GM12878 (cell line): ENCODE results near the gene CBARP. TPM values are rescaled to one million over a fixed set of nuclear protein-coding genes. Genes with fewer than 3 reads are reported as not detected.

Experiments used
- ATAC-seq: fragments of 200-7000 bp; cut with Tn5 transposase; 3 replicates; pipeline ENCODE4 v1.9.1; 2020; ENCODE audit warnings: mild to moderate bottlenecking, moderate library complexity
- BruUV-seq: library from RNA; stranded (reverse); fragments of 400-500 nt; replicated peaks from 2 replicates; lab custom pipeline; 2021; lab: Mats Ljungman, UMichigan
- CTCF ChIA-PET: fragments of 300-600 bp; sonication (Branson Sonifier 250); formaldehyde crosslinking; extraction: SDS; loops from one replicate; lab custom pipeline; 2021; ENCODE audit warnings: inconsistent platforms; lab: Yijun Ruan, JAX
- POLR2A ChIA-PET: fragments of 350-600 bp; formaldehyde crosslinking; extraction: SDS; loops from one replicate; lab custom pipeline; 2021; ENCODE audit warnings: inconsistent platforms; lab: Charles Lee
- RAD21 ChIA-PET: fragments of 300-600 bp; sonication (Branson Sonifier 250); formaldehyde crosslinking; loops from one replicate; lab custom pipeline; 2023; ENCODE audit warnings: antibody characterized with exemption; ENCODE audit not compliant: unreplicated experiment; lab: Charles Lee
- SMC1A ChIA-PET: fragments of 300-600 bp; sonication (Branson Sonifier 250); formaldehyde crosslinking; loops from one replicate; lab custom pipeline; 2023; ENCODE audit not compliant: unreplicated experiment, uncharacterized antibody; lab: Charles Lee
- DNase-seq: peaks from one replicate; pipeline ENCODE4 v3.0.0-alpha.2; 2011; ENCODE audit warnings: low read depth, low spot score
- FAIRE-seq: peaks from 3 replicates; lab custom pipeline; 2011; peaks lifted over from hg19 to GRCh38; lab: Jason Lieb, UNC
- H2AFZ ChIP-seq: 2 replicates; pipeline ENCODE4 v1.6.0; 2011; ENCODE audit warnings: low read depth, low read length, control low read depth; ENCODE audit not compliant: control insufficient read depth
- H3K27ac ChIP-seq: 2 replicates; pipeline ENCODE4 v1.5.1; 2011; ENCODE audit warnings: control low read depth; ENCODE audit not compliant: control insufficient read depth, insufficient read depth
- H3K27me3 ChIP-seq, 2 experiments: replicated peaks in 1 of 2; 2 replicates each; pipeline versions ENCODE4 v1.6.0 to v1.6.1; 2011; ENCODE audit warnings: low read length in 1 of 2; ENCODE audit not compliant: control insufficient read depth in 2 of 2, insufficient read depth in 2 of 2
- H3K36me3 ChIP-seq, 2 experiments: 2 replicates each; pipeline ENCODE4 v1.5.1; 2011; ENCODE audit warnings: low read length in 1 of 2; ENCODE audit not compliant: control insufficient read depth in 2 of 2, insufficient read depth in 2 of 2
- H3K4me1 ChIP-seq: 2 replicates; pipeline ENCODE4 v1.6.1; 2011; ENCODE audit warnings: mild to moderate bottlenecking, low read length, moderate library complexity, mixed read lengths; ENCODE audit not compliant: control insufficient read depth, insufficient read depth
- H3K4me2 ChIP-seq: 2 replicates; pipeline ENCODE4 v1.6.0; 2011; ENCODE audit warnings: control low read depth; ENCODE audit not compliant: control insufficient read depth, insufficient read depth
- H3K4me3 ChIP-seq: fragments of 200-600 bp; sonication (generic); 2 replicates; pipeline ENCODE4 v1.5.1; 2016
- H3K79me2 ChIP-seq: 2 replicates; pipeline ENCODE4 v1.6.0; 2011; ENCODE audit warnings: low read length; ENCODE audit not compliant: control insufficient read depth, insufficient read depth
- H3K9ac ChIP-seq: 2 replicates; pipeline ENCODE4 v1.8.0; 2011; ENCODE audit warnings: low read length, control low read depth, mixed read lengths; ENCODE audit not compliant: control insufficient read depth, insufficient read depth
- H3K9me3 ChIP-seq: replicated peaks from 3 replicates; pipeline ENCODE4 v1.5.1; 2011; ENCODE audit warnings: mild to moderate bottlenecking, low read length; ENCODE audit not compliant: control insufficient read depth, insufficient read depth
- H4K20me1 ChIP-seq: 2 replicates; pipeline ENCODE4 v1.6.0; 2011; ENCODE audit not compliant: control insufficient read depth, insufficient read depth
- ATF7 ChIP-seq: fragments of 450-650 bp; IDR thresholded peaks from 2 replicates; pipeline ENCODE4 v1.6.1; 2016; ENCODE audit warnings: low read depth, mild to moderate bottlenecking
- BACH1 ChIP-seq: fragments of 450-650 bp; IDR thresholded peaks from 2 replicates; pipeline ENCODE4 v1.6.1; 2017; ENCODE audit warnings: mild to moderate bottlenecking, borderline replicate concordance
- LARP7 ChIP-seq: fragments of 450-650 bp; IDR thresholded peaks from 2 replicates; pipeline ENCODE4 v1.6.1; 2017; ENCODE audit warnings: mild to moderate bottlenecking
- MYB ChIP-seq: fragments of 150-350 bp; IDR thresholded peaks from 2 replicates; pipeline ENCODE4 v1.6.1; 2014; ENCODE audit warnings: mild to moderate bottlenecking, low read depth, low read length, borderline replicate concordance
- NFYA ChIP-seq: IDR thresholded peaks from 2 replicates; pipeline ENCODE4 v1.6.1; 2011; ENCODE audit warnings: low read depth, mild to moderate bottlenecking, low read length, improper control_type of control experiment, borderline replicate concordance
- POLR2AphosphoS5 ChIP-seq: IDR thresholded peaks from 2 replicates; pipeline ENCODE4 v1.6.1; 2011; ENCODE audit warnings: mild to moderate bottlenecking, low read length, inconsistent platforms
- SMARCA5 ChIP-seq: fragments of 450-650 bp; IDR thresholded peaks from 2 replicates; pipeline ENCODE4 v1.6.1; 2017; ENCODE audit warnings: mild to moderate bottlenecking
- STAT1 ChIP-seq: fragments of 450-650 bp; conservative IDR thresholded peaks from 2 replicates; pipeline ENCODE4 v1.6.1; 2014; ENCODE audit warnings: antibody characterized with exemption, mild to moderate bottlenecking
- ZBTB11 ChIP-seq: fragments of 450-650 bp; formaldehyde crosslinking; IDR thresholded peaks from 2 replicates; pipeline ENCODE4 v1.5.0; 2022; ENCODE audit warnings: mild to moderate bottlenecking, missing genetic modification characterization
- ZNF207 ChIP-seq: fragments of 450-650 bp; IDR thresholded peaks from 2 replicates; pipeline ENCODE4 v1.6.1; 2014; ENCODE audit warnings: antibody characterized with exemption, mild to moderate bottlenecking, borderline replicate concordance
- ZNF384 ChIP-seq: IDR thresholded peaks from 2 replicates; pipeline ENCODE4 v1.6.1; 2012; ENCODE audit warnings: low read depth, mild to moderate bottlenecking, low read length, improper control_type of control experiment, borderline replicate concordance
- ZNF687 ChIP-seq: fragments of 450-650 bp; IDR thresholded peaks from 2 replicates; pipeline ENCODE4 v1.6.1; 2017; ENCODE audit warnings: mild to moderate bottlenecking, moderate library complexity
- WGBS: methylation state at CpG from one replicate; pipeline ENCODE4 v1.1.6; 2016; ENCODE audit warnings: low lambda C conversion rate; ENCODE audit not compliant: insufficient replicate concordance, insufficient coverage; ENCODE audit errors: missing lambda C conversion rate; 5-methylcytosine and 5-hydroxymethylcytosine counted together
- in situ Hi-C: fragments of 300-500 bp; cut with MboI; formaldehyde crosslinking; loops from 9 replicates; pipeline ENCODE4 v1.14.3; 2018; ENCODE audit warnings: mixed read lengths
- intact Hi-C: fragments of 100-400 bp; cut with micrococcal nuclease; formaldehyde crosslinking; loops from one replicate; pipeline ENCODE4 v1.14.2; 2022; ENCODE audit not compliant: unreplicated experiment
- polyA plus RNA-seq, 11 experiments: library from polyadenylated mRNA; depleted of rRNA in 4 of 11; unstranded in 6 of 11; stranded (reverse) in 5 of 11; fragments of >200 nt; fragmentation: Nextera tagmentation in 4 of 11; fragmentation: Illumina TruSeq in 1 of 11; extraction: Ambion mirVana in 4 of 11; extraction: Trizol in 1 of 11; gene quantifications; 1 replicate in 1 of 11; 2 replicates in 10 of 11; pipeline versions ENCODE4 v1.2.1 to v1.2.3, GENCODE V29; 2011 to 2016; ENCODE audit warnings: inconsistent platforms in 2 of 11, missing spikeins in 2 of 11, low read depth in 1 of 11
- total RNA-seq, 4 experiments: library from RNA; depleted of rRNA in 3 of 4; stranded (reverse); fragments of >200 nt in 3 of 4; fragmentation: Illumina TruSeq in 1 of 4; extraction: Trizol in 1 of 4; gene quantifications; 2 replicates each; pipeline versions ENCODE4 v1.2.1 to v1.2.3, GENCODE V29; 2013 to 2021

CBARP gene
- total and polyA plus RNA-seq, 10 of the 15 experiments (the other 5 are each of a cell fraction or from before 2014, with no cell fraction given), result 0.04 to 0.59 (median 0.18) TPM; not detected in 3

- ChIA-PET CTCF (no interaction called here), RAD21 (interaction anchor here (1.0 kb wide), 1 partner anchor 16 kb away, joined by 3 read pairs; no protein-coding TSS in a partner anchor), POLR2A (interaction anchor here (1.0 to 2.2 kb wide), 2 partner anchors 12 to 16 kb away, joined by 8 read pairs; no protein-coding TSS in a partner anchor), SMC1A (no interaction called here)
- no peak overlapping the region for H2AFZ ChIP-seq
- H4K20me1 ChIP-seq, result no peaks in the 10 kb centered on the region
- peak overlapping the region; percentile 30; the same call in 1 of the 2 replicates for H3K4me2 ChIP-seq
- intact Hi-C loops, result loop anchor here (1.0 to 10.0 kb wide), 2 partner anchors 16 to 325 kb away; partner anchors contain the start of gene ARID3A
- in situ Hi-C loops, result no loop called here
- TSS peak; percentile 65 for BruUV-seq
- H3K4me1 ChIP-seq, result peaks cover 12% of the 10 kb centered on the region
- H3K9ac ChIP-seq, result peak overlapping the region; percentile 86
- peaks cover 52% of the 10 kb centered on the region for H3K79me2 ChIP-seq
- FAIRE-seq, result no peak
- no peak for DNase-seq
- H3K4me3 ChIP-seq, result peak overlapping the region; percentile 91
- H3K9me3 ChIP-seq, result no peaks in the 10 kb centered on the region
- no peaks in the 10 kb centered on the region for H3K27me3 ChIP-seq
- H3K27ac ChIP-seq, result peak overlapping the region; percentile 72
- ATAC-seq, result no peak
- H3K36me3 ChIP-seq, result peaks cover 10 to 12% of the 10 kb centered on the region in 2 experiments; a peak in 3 of 4 replicates
- 2% methylated on average over 24 of the region's 67 CpGs for WGBS
- TF ChIP-seq MYB (no peak), ZNF207 (peak; percentile 60; the same call in 1 of the 2 replicates), ZNF384 (no peak), ZBTB11 (CRISPR knock-in tag) (no peak), STAT1 (no peak), NFYA (no peak), BACH1 (0 out of 2 replicates have a peak, but pooled peaks have one; percentile 30), LARP7 (peak; percentile 79), SMARCA5 (peak; percentile 23; the same call in 1 of the 2 replicates), POLR2AphosphoS5 (no peak), ATF7 (no peak), ZNF687 (0 out of 2 replicates have a peak, but pooled peaks have one; percentile 9)
These were observed 12.2 kb upstream of the CBARP start for GRCh38 chr19:1249990-1250436.
